Loucy (cell line): Measurements from ENCODE around the gene FFAR1.

Experiments
- H2AFZ ChIP-seq: fragments of 200-600 bp; sonication (generic); 2 replicates; pipeline ENCODE4 v1.6.0; 2016; ENCODE audit warnings: antibody characterized with exemption, mild to moderate bottlenecking, low read length, moderate library complexity
- H3F3A ChIP-seq: fragments of 200-600 bp; 2 replicates; pipeline ENCODE4 v1.6.0; 2016; ENCODE audit warnings: antibody characterized with exemption, low read depth, mild to moderate bottlenecking
- H3K27me3 ChIP-seq: fragments of 200-600 bp; sonication (generic); 2 replicates; pipeline ENCODE4 v1.6.1; 2014; ENCODE audit warnings: low read length, mild to moderate bottlenecking; ENCODE audit not compliant: insufficient read depth, poor library complexity, severe bottlenecking
- H3K36me3 ChIP-seq: fragments of 200-600 bp; sonication (generic); 2 replicates; pipeline ENCODE4 v1.6.1; 2016; ENCODE audit warnings: low read length; ENCODE audit not compliant: insufficient read depth
- H3K4me1 ChIP-seq: fragments of 200-600 bp; sonication (generic); 2 replicates; pipeline ENCODE4 v1.5.1; 2014; ENCODE audit warnings: low read length, mild to moderate bottlenecking; ENCODE audit not compliant: insufficient read depth, poor library complexity, severe bottlenecking
- H3K4me2 ChIP-seq: fragments of 200-600 bp; sonication (generic); 2 replicates; pipeline ENCODE4 v1.6.0; 2014; ENCODE audit warnings: antibody characterized with exemption, low read length, low read depth, mild to moderate bottlenecking; ENCODE audit not compliant: poor library complexity, severe bottlenecking
- H3K4me3 ChIP-seq: fragments of 200-600 bp; sonication (generic); 2 replicates; pipeline ENCODE4 v1.5.1; 2014; ENCODE audit warnings: low read length, mild to moderate bottlenecking, mixed read lengths; ENCODE audit not compliant: poor library complexity, severe bottlenecking
- H3K79me2 ChIP-seq: fragments of 200-600 bp; sonication (generic); 2 replicates; pipeline ENCODE4 v1.6.1; 2014; ENCODE audit warnings: low read length; ENCODE audit not compliant: insufficient read depth
- H3K9ac ChIP-seq: fragments of 200-600 bp; sonication (generic); 2 replicates; pipeline ENCODE4 v1.6.0; 2014; ENCODE audit warnings: mild to moderate bottlenecking, low read depth, low read length, moderate library complexity; ENCODE audit not compliant: poor library complexity, severe bottlenecking
- H3K9me2 ChIP-seq: fragments of 200-600 bp; sonication (generic); replicated peaks from 2 replicates; pipeline ENCODE4 v1.6.1; 2016; ENCODE audit warnings: low read depth, low read length, mixed read lengths
- H3K9me3 ChIP-seq: fragments of 200-600 bp; sonication (generic); 2 replicates; pipeline ENCODE4 v1.6.1; 2014; ENCODE audit warnings: mild to moderate bottlenecking, antibody characterized with exemption, low read length, low read depth; ENCODE audit not compliant: insufficient read depth
- H4K20me1 ChIP-seq: fragments of 200-600 bp; sonication (generic); 2 replicates; pipeline ENCODE4 v1.6.0; 2014; ENCODE audit warnings: antibody characterized with exemption, low read length, mild to moderate bottlenecking; ENCODE audit not compliant: insufficient read depth, poor library complexity, severe bottlenecking
- CTCF ChIP-seq: fragments of 200-600 bp; sonication (generic); conservative IDR thresholded peaks from 2 replicates; pipeline ENCODE4 v1.5.1; 2014; ENCODE audit warnings: mild to moderate bottlenecking, antibody characterized with exemption, low read length
- EZH2phosphoT487 ChIP-seq: fragments of 200-600 bp; IDR thresholded peaks from 2 replicates; pipeline ENCODE4 v1.6.1; 2018; ENCODE audit warnings: antibody characterized with exemption, mild to moderate bottlenecking, moderate library complexity, borderline replicate concordance

Gene FFAR1

GRCh38 chr19:35311901-35312665 lies 35.6 kb upstream of the FFAR1 start:
- Histone ChIP-seq H3K4me1 (peaks cover 29% of the 10 kb centered on the region), H3K36me3 (no peaks in the 10 kb centered on the region), H3K27me3 (no peaks in the 10 kb centered on the region), H3K4me3 (no peak overlapping the region), H3K79me2 (no peaks in the 10 kb centered on the region), H4K20me1 (no peaks in the 10 kb centered on the region), H2AFZ (no peak overlapping the region), H3K9me3 (no peaks in the 10 kb centered on the region), H3F3A (no peaks in the 10 kb centered on the region), H3K9me2 (no peaks in the 10 kb centered on the region), H3K9ac (no peak overlapping the region), H3K4me2 (no peak overlapping the region)
- no peak for TF ChIP-seq EZH2phosphoT487
- TF ChIP-seq CTCF = no peak

- Histone ChIP-seq H3K27me3 (no peaks in the 10 kb centered on the region), H3K4me2 (peak overlapping the region; percentile 35)
These were observed 34.1 kb upstream of the FFAR1 start for GRCh38 chr19:35313587-35313986.

GRCh38 chr19:35314031-35314430 lies 33.7 kb upstream of the FFAR1 start:
- Histone ChIP-seq H3K9me2 (no peaks in the 10 kb centered on the region), H2AFZ (no peak overlapping the region), H3F3A (no peaks in the 10 kb centered on the region), H3K4me3 (no peak overlapping the region), H3K79me2 (no peaks in the 10 kb centered on the region), H4K20me1 (no peaks in the 10 kb centered on the region), H3K4me1 (peaks cover 43% of the 10 kb centered on the region), H3K9me3 (no peaks in the 10 kb centered on the region), H3K36me3 (no peaks in the 10 kb centered on the region), H3K9ac (peak overlapping the region; percentile 41), H3K27me3 (no peaks in the 10 kb centered on the region), H3K4me2 (peak overlapping the region; percentile 35)
- TF ChIP-seq EZH2phosphoT487 (no peak), CTCF (no peak)

More at GRCh38 chr19:35313587-35313986, 34.1 kb upstream of the FFAR1 start:
- Histone ChIP-seq H2AFZ (no peak overlapping the region), H3K79me2 (no peaks in the 10 kb centered on the region), H3K9me2 (no peaks in the 10 kb centered on the region), H3K9ac (peak overlapping the region; percentile 41), H3K36me3 (no peaks in the 10 kb centered on the region), H3K4me3 (no peak overlapping the region), H3F3A (no peaks in the 10 kb centered on the region), H4K20me1 (no peaks in the 10 kb centered on the region), H3K4me1 (peaks cover 39% of the 10 kb centered on the region), H3K9me3 (no peaks in the 10 kb centered on the region)
- TF ChIP-seq EZH2phosphoT487 (no peak), CTCF (no peak)
